Astrocyte (in vitro differentiated cells and primary cell): ENCODE data around the gene ZBTB6. TPM values are rescaled to one million over a fixed set of nuclear protein-coding genes. Genes with fewer than 3 reads are reported as not detected.

Experiments used
- DNase-seq: peaks from one replicate; pipeline ENCODE4 v3.0.0-alpha.2; 2010; ENCODE audit warnings: low read depth
- FAIRE-seq: peaks from 2 replicates; lab custom pipeline; 2011; peaks lifted over from hg19 to GRCh38; lab: Jason Lieb, UNC
- H2AFZ ChIP-seq: 2 replicates; pipeline ENCODE4 v1.6.0; 2012; ENCODE audit warnings: low read depth, low read length, inconsistent platforms
- H3K27ac ChIP-seq: 2 replicates; pipeline ENCODE4 v1.5.1; 2011; ENCODE audit warnings: low read depth, low read length, inconsistent platforms
- H3K27me3 ChIP-seq: 2 replicates; pipeline ENCODE4 v1.6.0; 2011; ENCODE audit warnings: low read length, inconsistent platforms; ENCODE audit not compliant: insufficient read depth
- H3K36me3 ChIP-seq: 2 replicates; pipeline ENCODE4 v1.5.1; 2011; ENCODE audit warnings: low read length, inconsistent platforms; ENCODE audit not compliant: insufficient read depth
- H3K4me1 ChIP-seq: 2 replicates; pipeline ENCODE4 v1.5.1; 2011; ENCODE audit warnings: low read length, inconsistent platforms; ENCODE audit not compliant: insufficient read depth
- H3K4me2 ChIP-seq: 2 replicates; pipeline ENCODE4 v1.6.0; 2012; ENCODE audit warnings: low read length, inconsistent platforms
- H3K4me3 ChIP-seq: 2 replicates; pipeline ENCODE4 v1.5.1; 2011; ENCODE audit warnings: low read depth, mild to moderate bottlenecking, low read length, inconsistent platforms; ENCODE audit not compliant: insufficient read depth
- H3K79me2 ChIP-seq: 2 replicates; pipeline ENCODE4 v1.6.0; 2012; ENCODE audit warnings: mild to moderate bottlenecking, low read length, inconsistent platforms; ENCODE audit not compliant: insufficient read depth
- H3K9ac ChIP-seq: 2 replicates; pipeline ENCODE4 v1.6.0; 2012; ENCODE audit warnings: mild to moderate bottlenecking, low read length, inconsistent platforms
- H3K9me3 ChIP-seq: 2 replicates; pipeline ENCODE4 v1.5.1; 2012; ENCODE audit warnings: low read depth, mild to moderate bottlenecking, low read length, inconsistent platforms; ENCODE audit not compliant: insufficient read depth
- H4K20me1 ChIP-seq: 2 replicates; pipeline ENCODE4 v1.6.0; 2012; ENCODE audit warnings: low read length, inconsistent platforms; ENCODE audit not compliant: insufficient read depth
- H3K27ac Mint-ChIP-seq: one replicate; pipeline ENCODE4 v1.8.0; 2021; ENCODE audit warnings: mild to moderate bottlenecking, mixed read lengths; ENCODE audit not compliant: unreplicated experiment
- H3K27me3 Mint-ChIP-seq: one replicate; pipeline ENCODE4 v1.8.0; 2021; ENCODE audit warnings: low read depth, mixed read lengths; ENCODE audit not compliant: unreplicated experiment
- H3K36me3 Mint-ChIP-seq: one replicate; pipeline ENCODE4 v1.8.0; 2021; ENCODE audit warnings: low read depth, mixed read lengths; ENCODE audit not compliant: unreplicated experiment
- H3K4me1 Mint-ChIP-seq: one replicate; pipeline ENCODE4 v1.8.0; 2021; ENCODE audit warnings: low read depth, mixed read lengths; ENCODE audit not compliant: unreplicated experiment
- H3K4me3 Mint-ChIP-seq: one replicate; pipeline ENCODE4 v1.8.0; 2021; ENCODE audit warnings: mild to moderate bottlenecking, moderate library complexity, mixed read lengths; ENCODE audit not compliant: unreplicated experiment
- H3K9me3 Mint-ChIP-seq: one replicate; pipeline ENCODE4 v1.8.0; 2021; ENCODE audit warnings: mild to moderate bottlenecking, mixed read lengths; ENCODE audit not compliant: unreplicated experiment
- CTCF ChIP-seq: IDR thresholded peaks from 2 replicates; pipeline ENCODE4 v1.5.1; 2011; ENCODE audit warnings: low read depth, mild to moderate bottlenecking, inconsistent platforms, low read length, moderate library complexity; ENCODE audit not compliant: insufficient read depth
- EZH2 ChIP-seq: IDR thresholded peaks from 2 replicates; pipeline ENCODE4 v1.6.1; 2012; ENCODE audit warnings: mild to moderate bottlenecking, low read length, inconsistent platforms; ENCODE audit not compliant: insufficient read depth
- total RNA-seq: library from RNA; stranded (reverse); gene quantifications from 2 replicates; pipeline ENCODE4 v1.2.1, GENCODE V29; 2021

The ZBTB6 gene
- total RNA-seq, 1 donor from 2014 or later, result 8.5 TPM

GRCh38 chr9:122930541-122931225 lies 17.6 kb upstream of the ZBTB6 start:
- H4K20me1 ChIP-seq, result peaks cover 6% of the 10 kb centered on the region
- peak overlapping the region; percentile 86 for H2AFZ ChIP-seq

GRCh38 chr9:122929796-122930354 lies 16.8 kb upstream of the ZBTB6 start:
- DNase-seq, result no peak
- Histone ChIP-seq H3K27ac (no peak overlapping the region), H3K4me3 (peak overlapping the region; percentile 97), H3K9me3 (no peaks in the 10 kb centered on the region), H4K20me1 (peaks cover 6% of the 10 kb centered on the region), H2AFZ (no peak overlapping the region), H3K27me3 (no peaks in the 10 kb centered on the region), H3K9ac (no peak overlapping the region), H3K36me3 (no peaks in the 10 kb centered on the region), H3K4me2 (peak overlapping the region; percentile 90), H3K79me2 (peaks cover 78% of the 10 kb centered on the region), H3K4me1 (peaks cover 6% of the 10 kb centered on the region)
- Mint-ChIP-seq H3K27ac (no peak overlapping the region), H3K4me3 (no peak overlapping the region), H3K27me3 (no peaks in the 10 kb centered on the region), H3K36me3 (no peaks in the 10 kb centered on the region), H3K9me3 (no peaks in the 10 kb centered on the region), H3K4me1 (peaks cover under 1% of the 10 kb centered on the region)
- TF ChIP-seq EZH2 (no peak), CTCF (no peak)
- FAIRE-seq, result no peak

More at GRCh38 chr9:122930541-122931225, 17.6 kb upstream of the ZBTB6 start:
- FAIRE-seq (no peak), DNase-seq (no peak)
- Histone ChIP-seq H3K79me2 (peaks cover 83% of the 10 kb centered on the region), H3K27me3 (no peaks in the 10 kb centered on the region), H3K36me3 (no peaks in the 10 kb centered on the region), H3K4me3 (peak overlapping the region; percentile 97), H3K4me2 (peak overlapping the region; percentile 90), H3K27ac (peak overlapping the region; percentile 79), H3K9ac (peak overlapping the region; percentile 92), H3K4me1 (peaks cover 6% of the 10 kb centered on the region), H3K9me3 (no peaks in the 10 kb centered on the region)
- Mint-ChIP-seq H3K27me3 (no peaks in the 10 kb centered on the region), H3K4me1 (peaks cover 3% of the 10 kb centered on the region), H3K4me3 (no peak overlapping the region), H3K9me3 (no peaks in the 10 kb centered on the region), H3K27ac (no peak overlapping the region), H3K36me3 (no peaks in the 10 kb centered on the region)
- TF ChIP-seq CTCF (no peak), EZH2 (no peak)

- no peak for DNase-seq
- no peak overlapping the region for H3K4me3 ChIP-seq
- TF ChIP-seq CTCF (no peak), EZH2 (no peak)
- peaks cover 61% of the 10 kb centered on the region for H3K79me2 ChIP-seq
- no peaks in the 10 kb centered on the region for H3K9me3 Mint-ChIP-seq
- no peaks in the 10 kb centered on the region for H3K9me3 ChIP-seq
- H3K36me3 ChIP-seq, result peaks cover 6% of the 10 kb centered on the region
- H3K4me1 Mint-ChIP-seq, result no peaks in the 10 kb centered on the region
- peaks cover 7% of the 10 kb centered on the region for H3K36me3 Mint-ChIP-seq
- H3K9ac ChIP-seq, result no peak overlapping the region
- no peak for FAIRE-seq
- H3K4me2 ChIP-seq, result no peak overlapping the region
- no peak overlapping the region for H2AFZ ChIP-seq
- no peak overlapping the region for H3K27ac ChIP-seq
- peaks cover 8% of the 10 kb centered on the region for H4K20me1 ChIP-seq
- no peak overlapping the region for H3K27ac Mint-ChIP-seq
- H3K27me3 Mint-ChIP-seq, result no peaks in the 10 kb centered on the region
- H3K4me1 ChIP-seq, result no peaks in the 10 kb centered on the region
- H3K4me3 Mint-ChIP-seq, result no peak overlapping the region
- H3K27me3 ChIP-seq, result no peaks in the 10 kb centered on the region
Measured at GRCh38 chr9:122923947-122924346, 10.8 kb upstream of the ZBTB6 start.
